Activated T-cell treated with anti-CD3 and anti-CD28 coated beads, Interleukin-2, amount 50 U/mL, for 48 hours (primary cell): ENCODE results near the gene ELP4.
"Not testable (repeated sequence)": the region's sequence is repeated elsewhere in the genome, so short reads cannot be mapped to it uniquely, and the experiment has no call there.

Experiments
- DNase-seq, 2 experiments: peaks; one replicate each; pipeline ENCODE4 v3.0.0-alpha.2; 2020

Gene ELP4

GRCh38 chr11:31509429-31510345 is at the start of gene ELP4, which contains the start of gene IMMP1L:
Gene ELP4 (plus strand): TSS chr11:31509767. CDS start chr11:31509785, 18 bp downstream.
Gene IMMP1L (minus strand): TSS chr11:31509622. CDS start chr11:31463276, 46,346 bp downstream.
- peak; percentile 95 for DNase-seq

- no peak for DNase-seq
Observed at GRCh38 chr11:31464436-31464835, 45.1 kb upstream of the ELP4 start.

GRCh38 chr11:31474083-31474482 is 35.5 kb upstream of the ELP4 start:
- no peak for DNase-seq

- DNase-seq = no peak
Observed at GRCh38 chr11:31477528-31478222, 31.9 kb upstream of the ELP4 start.

- DNase-seq = no peak
Observed at GRCh38 chr11:31478223-31478590, 31.4 kb upstream of the ELP4 start.

- no peak for DNase-seq
Observed at GRCh38 chr11:31479066-31479465, 30.5 kb upstream of the ELP4 start.

GRCh38 chr11:31480930-31481329 is 28.6 kb upstream of the ELP4 start:
- DNase-seq = no peak

- DNase-seq = no peak
Observed at GRCh38 chr11:31484497-31484896, 25.1 kb upstream of the ELP4 start.

GRCh38 chr11:31487848-31488247 is 21.7 kb upstream of the ELP4 start:
- no peak for DNase-seq

GRCh38 chr11:31492320-31492913 is 17.1 kb upstream of the ELP4 start:
- DNase-seq = no peak

GRCh38 chr11:31493235-31493634 is 16.3 kb upstream of the ELP4 start:
- no peak for DNase-seq

GRCh38 chr11:31493762-31494161 is 15.8 kb upstream of the ELP4 start:
- not testable (repeated sequence) for DNase-seq

GRCh38 chr11:31499576-31500178 is 9.9 kb upstream of the ELP4 start:
- DNase-seq = no peak

GRCh38 chr11:31500560-31500959 is 9.0 kb upstream of the ELP4 start:
- no peak for DNase-seq

- DNase-seq = no peak
Observed at GRCh38 chr11:31509051-31509428, 527 bp upstream of the ELP4 start.

GRCh38 chr11:31512117-31512516 is 2.5 kb downstream of the ELP4 start:
- no peak for DNase-seq

- no peak for DNase-seq
Observed at GRCh38 chr11:31521497-31522150, 12.1 kb downstream of the ELP4 start.

GRCh38 chr11:31529189-31529588 is 19.6 kb downstream of the ELP4 start:
- no peak for DNase-seq

- DNase-seq = no peak
Observed at GRCh38 chr11:31529701-31530100, 20.1 kb downstream of the ELP4 start.

GRCh38 chr11:31531293-31531692 is 21.7 kb downstream of the ELP4 start:
- no peak for DNase-seq

- no peak for DNase-seq
Observed at GRCh38 chr11:31535479-31535878, 25.9 kb downstream of the ELP4 start.

- no peak for DNase-seq
Observed at GRCh38 chr11:31542862-31543261, 33.3 kb downstream of the ELP4 start.

GRCh38 chr11:31555938-31556337 is 46.4 kb downstream of the ELP4 start:
- DNase-seq = no peak
